EL (cell line): ENCODE data around the gene DYNLRB1.

Experiments used
- DNase-seq: peaks from one replicate; pipeline ENCODE4 v3.0.0-alpha.2; 2016

DYNLRB1 gene

DNA sequence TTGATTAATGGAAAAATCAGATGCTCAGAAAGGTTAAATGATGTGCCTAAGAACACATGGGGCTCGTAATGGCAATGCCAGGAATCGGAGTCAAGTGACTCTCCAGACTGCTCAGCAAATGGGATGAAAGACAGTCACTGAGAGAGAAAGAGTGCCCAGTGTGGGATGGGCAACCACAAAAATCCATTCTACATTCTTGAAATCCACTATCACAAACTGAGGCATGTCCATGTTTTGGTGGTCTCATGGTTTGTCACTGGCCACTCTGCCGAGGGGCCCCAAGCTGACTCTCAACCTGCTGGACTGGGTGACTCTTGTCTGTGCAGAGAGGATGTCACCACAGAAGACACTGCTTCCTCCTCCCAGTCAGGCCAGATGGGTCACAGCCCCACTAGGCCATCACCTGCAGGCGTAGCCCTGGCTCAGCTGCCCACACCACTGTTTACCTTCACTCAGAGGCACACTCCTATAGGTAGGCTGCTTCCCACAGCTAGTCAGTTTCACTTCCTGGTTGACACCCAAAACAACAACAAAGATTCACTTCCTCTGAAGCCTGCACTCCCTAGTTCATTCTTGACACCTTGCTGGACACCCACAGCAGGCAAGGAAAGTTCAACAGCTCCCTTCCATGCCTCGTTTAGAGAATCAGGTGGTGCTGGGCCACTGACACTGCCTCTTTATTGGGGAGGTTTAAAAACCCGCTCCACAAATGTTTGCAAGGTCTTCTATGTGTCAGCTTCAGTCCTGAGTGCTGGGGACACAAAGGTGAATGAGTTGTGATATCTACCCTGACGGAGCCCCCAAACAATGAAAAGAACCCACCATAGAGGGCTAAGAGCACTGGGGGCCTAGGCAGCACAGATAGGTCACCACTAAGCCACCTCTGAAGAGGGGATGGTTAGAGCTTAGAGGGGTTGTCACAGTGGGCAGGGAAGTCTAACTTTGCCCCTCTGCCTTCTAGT, 64.0 kb downstream of the DYNLRB1 start:
- DNase-seq, result peak; percentile 65

DNA sequence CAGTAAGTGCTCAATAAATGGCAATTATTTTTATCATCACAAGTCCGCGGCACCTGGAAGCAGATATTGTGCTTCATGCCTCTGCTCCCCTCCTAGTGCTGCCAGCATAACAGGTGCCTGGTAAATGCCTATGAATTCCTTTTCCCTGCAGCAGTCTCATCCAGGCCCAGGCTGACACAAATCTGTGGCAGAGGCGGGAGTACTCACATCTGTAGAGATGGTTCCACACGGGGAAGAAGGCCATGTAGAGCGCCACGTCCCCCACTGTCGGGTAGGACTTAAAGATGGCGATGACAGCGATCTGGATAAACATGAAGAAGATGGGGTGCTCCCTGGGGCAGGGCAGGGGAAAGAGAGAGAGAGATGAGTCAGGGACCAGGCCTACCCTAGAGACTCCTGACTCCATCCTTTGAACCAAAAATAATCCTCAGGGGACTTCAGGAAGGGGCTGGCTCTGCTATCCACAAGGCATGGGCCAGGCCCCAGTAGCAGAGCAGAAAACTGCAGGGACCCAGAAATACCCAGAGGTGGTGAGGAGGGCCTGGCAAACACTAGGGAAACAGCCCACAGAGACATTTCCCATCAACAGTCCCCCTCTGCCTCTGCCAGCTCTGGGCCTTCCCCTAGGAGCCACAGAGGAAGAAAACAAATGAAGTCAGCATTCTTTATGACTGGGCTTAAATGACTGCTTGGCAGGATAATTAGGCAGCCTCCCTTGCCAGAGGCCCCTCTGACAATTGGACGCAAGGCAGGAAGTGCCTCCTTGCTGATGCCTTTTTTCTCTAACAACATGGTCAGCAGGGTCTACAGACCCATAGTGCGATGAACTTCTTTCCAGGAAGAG, 65.3 kb downstream of the DYNLRB1 start:
- peak; percentile 77 for DNase-seq

DNA sequence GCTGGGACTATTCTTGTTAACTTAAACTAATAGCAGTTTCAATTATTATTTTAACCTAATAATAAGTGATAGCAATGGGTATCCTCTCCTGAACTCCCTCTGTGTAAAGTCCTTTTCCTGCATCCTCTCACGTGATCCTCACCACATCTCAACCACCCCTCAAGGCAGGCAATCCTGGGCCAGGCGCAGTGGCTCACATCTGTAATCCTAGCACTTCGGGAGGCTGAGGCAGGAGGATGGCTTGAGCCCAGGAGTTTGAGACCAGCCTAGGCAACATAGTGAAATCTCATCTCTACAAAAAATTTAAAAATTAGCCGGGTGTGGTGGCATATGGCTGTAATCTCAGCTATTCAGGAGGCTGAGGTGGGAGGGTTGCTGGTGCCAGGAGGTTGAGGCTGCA, 66.0 kb downstream of the DYNLRB1 start:
- DNase-seq, result no peak

DNA sequence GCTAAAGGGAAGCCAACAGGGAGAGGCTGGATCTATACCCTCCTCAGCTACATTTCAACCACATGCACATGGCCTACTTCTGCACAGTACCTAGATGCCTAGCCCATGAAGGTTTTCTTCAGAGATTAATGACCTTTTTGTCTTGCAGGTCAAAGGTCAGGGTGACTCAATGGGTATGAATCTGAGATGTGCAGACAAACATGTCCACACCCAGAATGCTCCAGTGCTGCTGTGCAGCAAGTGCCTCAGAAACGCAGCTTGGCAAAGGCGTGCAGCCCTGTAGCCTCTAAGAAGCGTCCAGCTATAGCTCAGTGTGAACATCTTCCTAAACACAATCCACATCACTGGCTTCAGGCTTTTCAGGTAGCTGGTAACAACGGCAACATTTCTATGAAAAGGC, 66.7 kb downstream of the DYNLRB1 start:
- peak; percentile 54 for DNase-seq

- no peak for DNase-seq
Observed at GRCh38 chr20:34583544-34583943, 67.3 kb downstream of the DYNLRB1 start.

- DNase-seq, result no peak
Observed at GRCh38 chr20:34585019-34585418, 68.8 kb downstream of the DYNLRB1 start.

DNA sequence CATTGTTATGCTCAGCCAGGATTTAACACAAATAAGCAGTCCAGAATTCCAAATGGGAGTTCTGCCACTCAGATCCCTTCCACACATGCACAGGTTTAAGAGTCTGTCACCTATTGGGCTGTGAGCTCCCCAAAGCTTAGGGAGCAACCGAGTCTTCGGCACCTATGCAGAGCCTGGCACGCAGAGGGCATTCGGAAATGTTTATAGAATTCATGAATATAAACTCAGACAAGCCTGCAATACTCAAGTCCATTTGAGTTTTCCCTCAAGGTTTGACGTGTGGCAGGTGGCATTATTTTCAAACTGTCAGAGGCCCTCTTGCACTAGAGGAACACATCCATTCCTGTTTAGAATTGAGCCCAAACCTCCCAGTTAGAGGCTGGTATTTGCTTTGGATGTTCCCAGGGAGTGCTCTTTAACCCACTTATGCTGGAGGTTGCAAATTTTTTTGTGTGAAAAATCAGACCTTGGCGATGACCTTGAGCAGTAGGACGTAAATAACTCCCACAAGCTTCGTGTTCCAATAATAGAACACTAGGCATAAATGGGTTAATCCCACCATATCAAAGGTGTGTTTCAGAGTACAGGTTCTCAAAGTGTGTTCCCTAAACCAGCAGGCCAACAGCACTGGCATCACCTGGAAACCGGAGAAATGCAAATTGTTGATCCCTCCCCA, 70.4 kb downstream of the DYNLRB1 start:
- DNase-seq, result no peak
